HuH-7.5 (cell line): ENCODE data around the gene SLC19A3.
"Not testable (repeated sequence)": the region's sequence is repeated elsewhere in the genome, so short reads cannot be mapped to it uniquely, and the experiment has no call there.

Experiments
- DNase-seq: peaks from one replicate; pipeline ENCODE4 v3.0.0; 2011; ENCODE audit warnings: low spot score

Gene SLC19A3

DNA sequence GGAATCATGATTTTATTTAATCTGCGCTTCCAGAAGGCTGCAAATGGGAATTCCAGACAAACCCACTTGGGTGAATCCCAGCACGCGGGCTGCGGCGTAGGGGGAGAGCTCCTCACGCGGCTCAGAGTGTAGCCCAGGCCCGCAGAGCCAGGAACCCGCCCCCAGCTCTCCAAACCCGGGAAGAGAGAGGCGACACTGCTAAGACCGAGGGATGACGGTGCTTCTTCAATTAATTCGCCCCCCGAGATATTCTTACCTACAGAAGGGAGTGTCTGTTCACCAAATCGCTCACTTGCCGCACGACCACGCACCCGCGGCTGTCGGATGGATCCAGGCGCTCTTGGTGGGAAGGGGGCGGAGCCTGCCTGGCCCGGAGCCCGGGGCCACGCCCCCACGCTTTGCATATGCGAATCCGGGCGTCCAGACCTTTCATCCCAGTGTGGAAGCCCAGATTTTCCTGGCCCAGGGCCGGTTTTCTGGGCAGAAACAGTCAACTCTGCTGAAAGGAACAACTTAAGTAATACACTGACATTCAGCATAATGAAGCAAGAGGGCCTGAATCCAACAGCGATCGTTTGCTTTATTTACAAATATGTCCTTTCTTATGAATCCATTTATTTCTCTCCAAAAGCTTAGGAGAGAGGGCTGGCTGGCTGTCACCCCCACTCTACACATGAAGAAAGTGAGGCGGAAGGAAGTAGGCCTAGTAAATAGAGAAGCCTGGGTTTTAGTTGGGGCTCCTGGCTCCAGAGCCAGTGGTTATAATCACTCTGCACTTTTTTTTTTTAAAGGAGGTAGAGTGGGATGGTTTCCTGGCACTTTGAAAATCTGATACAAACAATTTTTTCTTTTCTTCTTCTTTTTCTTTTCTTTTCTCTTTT lies at the start of gene SLC19A3:
Gene SLC19A3, minus strand, starts transcription at position 342 of the 881 bp plus-strand sequence. CDS start 15,710 bp downstream, outside the sequence.
- peak; percentile 79 for DNase-seq

DNA sequence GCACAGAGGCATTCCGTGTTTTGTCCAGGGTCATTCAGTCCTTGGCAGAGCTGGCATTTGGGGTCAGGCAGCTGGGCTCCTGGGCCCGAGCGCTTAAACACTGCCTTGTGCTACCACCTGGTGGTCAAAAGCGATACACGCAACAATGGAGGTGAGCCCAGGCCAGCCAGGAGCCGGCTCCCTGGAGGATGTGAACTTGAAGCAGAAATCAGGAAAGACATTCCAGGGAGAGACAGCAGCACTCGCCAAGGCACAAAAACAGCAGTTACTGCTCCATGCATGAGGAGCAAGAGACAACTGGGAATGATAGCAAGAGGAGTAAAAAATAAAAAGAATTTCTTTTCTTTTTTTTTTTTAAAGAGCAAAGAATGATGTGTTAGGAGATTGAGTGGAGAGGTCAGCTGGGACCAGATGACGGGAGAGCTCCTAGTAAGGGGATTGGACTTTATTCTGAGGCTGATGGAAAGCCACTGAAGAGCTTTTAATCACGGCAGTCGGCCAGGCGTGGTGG lies 48.6 kb upstream of the SLC19A3 start:
- DNase-seq, result peak; percentile 88

DNA sequence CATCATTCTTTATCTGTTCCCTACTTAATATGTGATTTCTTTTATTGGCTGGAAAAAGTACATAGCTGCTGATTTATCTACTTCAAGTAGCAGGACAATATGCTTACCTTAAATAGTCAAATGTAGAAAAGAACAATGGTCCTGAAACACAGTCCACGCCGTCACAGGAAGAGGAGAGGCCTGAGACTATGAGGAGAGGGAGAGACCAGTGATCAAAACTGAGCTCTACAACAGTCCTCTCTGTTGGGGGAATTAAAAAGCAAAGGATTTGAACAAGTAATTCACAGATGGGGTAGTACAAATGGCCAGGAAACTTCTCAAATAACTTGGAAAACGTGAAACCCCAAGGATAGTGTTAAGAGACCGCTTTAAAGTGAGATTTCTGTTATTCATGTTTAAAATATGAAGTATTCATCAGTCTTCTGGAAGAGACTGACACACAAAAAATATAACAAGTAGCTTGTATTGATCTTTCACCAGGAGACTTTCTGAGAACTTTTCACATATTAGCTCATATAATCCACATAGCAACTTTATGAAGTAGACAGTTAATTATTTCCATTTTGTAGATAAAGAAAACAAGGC lies 48.1 kb upstream of the SLC19A3 start:
- no peak for DNase-seq

DNA sequence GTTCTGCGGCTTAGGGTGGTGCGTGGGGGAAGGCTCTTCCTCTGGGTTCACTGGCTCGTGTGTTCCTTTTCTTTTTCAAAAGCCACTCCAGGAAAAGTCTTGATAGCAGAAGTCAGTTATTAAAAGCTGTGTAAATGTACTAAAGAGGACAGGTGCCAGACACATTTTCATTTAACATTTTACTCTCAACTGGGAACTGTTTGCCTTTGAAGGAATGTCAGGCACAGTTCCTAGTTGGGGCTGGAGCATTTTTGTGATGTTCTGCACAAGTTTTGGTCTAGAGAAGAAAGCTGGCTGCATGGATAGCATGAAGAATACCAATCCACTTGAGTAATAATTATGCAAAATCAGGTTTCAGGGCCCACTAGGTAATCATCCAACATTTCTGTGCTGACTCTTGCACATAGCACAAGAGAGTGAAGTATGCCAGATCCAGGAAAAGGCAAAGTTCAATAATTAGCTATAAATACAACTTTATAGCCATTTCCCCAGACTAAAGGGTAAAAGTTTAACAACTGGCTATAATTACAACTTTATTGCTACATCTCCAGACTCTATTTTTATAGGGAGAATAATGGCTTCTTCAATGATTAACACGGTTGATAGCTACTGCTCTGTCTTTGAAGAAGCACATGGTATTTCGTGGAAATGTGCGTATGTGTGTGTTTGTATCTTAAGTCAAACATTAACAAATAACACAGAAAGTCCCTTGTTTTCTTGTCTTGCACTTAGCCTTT lies 44.1 kb upstream of the SLC19A3 start:
- DNase-seq, result no peak

DNA sequence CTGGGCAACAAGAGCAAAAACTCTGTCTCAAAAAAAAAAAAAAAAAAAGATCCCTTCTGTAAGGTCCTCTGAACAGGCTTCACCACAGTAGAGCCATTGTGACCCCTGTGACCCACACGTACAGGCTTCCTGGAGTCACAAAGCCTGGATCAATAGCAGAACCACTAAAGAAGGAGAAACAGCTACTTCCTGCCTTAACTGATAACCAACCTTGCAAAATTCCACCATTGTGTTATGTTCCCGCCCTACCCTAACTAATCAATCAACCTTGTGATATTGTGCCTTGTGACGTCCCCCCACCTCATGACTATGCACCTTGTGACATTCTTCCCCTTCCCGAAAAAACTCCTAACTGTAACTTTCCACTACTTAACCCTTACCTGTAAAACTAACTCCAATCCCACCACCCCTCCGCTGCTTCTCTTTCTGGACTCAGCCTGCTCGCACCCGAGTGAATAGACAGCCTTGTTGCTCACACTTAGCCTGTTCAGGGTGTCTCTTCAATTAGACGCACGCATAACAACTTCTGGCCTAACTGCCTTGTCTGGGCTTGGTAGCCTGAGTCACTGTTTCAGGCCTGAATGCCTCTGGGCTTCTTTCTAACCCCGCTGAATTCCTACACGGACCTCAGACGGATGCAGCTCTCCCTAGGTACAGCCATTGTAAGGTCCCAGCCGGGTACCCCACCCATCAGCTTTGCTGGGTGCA lies 41.7 kb upstream of the SLC19A3 start:
- no peak for DNase-seq

DNA sequence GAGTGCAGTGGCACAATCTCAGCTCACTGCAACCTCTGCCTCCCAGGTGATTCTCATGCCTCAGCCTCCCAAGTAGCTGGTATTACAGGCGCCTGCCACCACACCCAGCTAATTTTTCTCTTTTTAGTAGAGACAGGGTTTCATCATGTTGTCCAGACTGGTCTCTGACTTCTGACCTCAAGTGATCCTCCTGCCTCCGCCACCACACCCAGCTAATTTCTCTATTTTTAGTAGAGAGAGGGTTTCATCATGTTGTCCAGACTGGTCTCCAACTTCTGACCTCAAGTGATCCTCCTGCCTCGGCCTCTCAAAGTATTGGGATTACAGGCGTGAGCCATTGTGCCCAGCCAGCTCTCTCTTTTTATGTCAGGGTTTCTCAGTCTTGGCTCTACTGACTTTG lies 38.4 kb upstream of the SLC19A3 start:
- DNase-seq, result not testable (repeated sequence)

DNA sequence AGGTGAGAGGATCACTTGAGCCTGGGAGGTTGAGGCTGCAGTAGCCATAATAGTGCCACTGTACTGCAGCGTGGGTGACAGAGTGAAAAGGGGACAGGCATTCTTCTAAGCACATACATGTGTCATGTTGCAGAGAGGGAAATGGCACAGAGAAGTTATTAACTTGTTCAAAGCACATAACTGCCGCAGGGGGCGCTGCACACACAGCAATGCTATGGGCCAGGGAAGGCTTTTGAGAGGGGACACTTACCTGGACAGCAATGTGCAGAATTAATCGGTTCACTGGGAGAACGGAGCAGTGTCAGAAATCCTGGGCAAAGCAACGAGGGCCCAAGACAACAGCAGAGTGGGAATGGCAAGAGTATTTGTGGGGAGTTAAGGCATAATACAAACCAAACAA lies 30.3 kb upstream of the SLC19A3 start:
- DNase-seq, result no peak

DNA sequence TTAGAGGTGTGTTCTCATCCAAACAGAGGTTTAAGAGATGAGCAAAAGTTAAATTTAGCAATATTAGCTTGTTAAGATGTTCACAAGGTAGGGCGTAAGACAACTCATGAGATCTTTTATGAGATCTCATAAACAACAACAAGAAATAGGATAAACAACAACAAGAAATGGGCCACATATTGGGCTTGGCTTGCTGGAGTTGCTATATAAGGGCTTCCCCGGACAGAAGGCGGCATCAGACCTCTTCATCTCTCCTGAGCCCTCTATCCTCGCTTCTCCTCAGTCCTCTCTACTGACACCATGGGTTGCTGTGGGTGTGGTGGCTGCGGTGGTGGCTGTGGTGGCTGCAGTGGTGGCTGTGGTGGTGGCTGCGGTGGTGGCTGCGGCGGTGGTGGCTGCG lies 27.8 kb upstream of the SLC19A3 start, which contains the start of gene SCYGR8:
Gene SCYGR8, plus strand, starts transcription at position 301 of the 400 bp plus-strand sequence. Its CDS starts 0 bp downstream, at position 301.
- no peak for DNase-seq

DNA sequence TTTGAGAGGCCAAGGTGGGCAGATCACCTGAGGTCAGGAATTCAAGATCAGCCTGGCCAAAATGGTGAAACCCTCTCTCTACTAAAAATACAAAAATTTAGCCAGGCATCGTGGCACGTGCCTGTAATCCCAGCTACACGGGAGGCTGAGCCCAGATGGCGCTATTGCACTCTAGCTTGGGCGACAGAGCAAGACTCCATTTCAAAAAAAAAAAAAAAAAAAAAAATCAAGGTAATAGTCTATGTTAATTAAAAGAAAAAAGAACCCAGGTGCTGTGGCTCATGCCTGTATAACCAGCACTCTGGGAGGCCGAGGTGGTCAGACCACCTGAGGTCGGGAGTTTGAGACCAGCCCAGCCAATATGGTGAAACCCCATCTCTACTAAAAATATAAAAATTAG lies 22.9 kb upstream of the SLC19A3 start:
- not testable (repeated sequence) for DNase-seq

DNA sequence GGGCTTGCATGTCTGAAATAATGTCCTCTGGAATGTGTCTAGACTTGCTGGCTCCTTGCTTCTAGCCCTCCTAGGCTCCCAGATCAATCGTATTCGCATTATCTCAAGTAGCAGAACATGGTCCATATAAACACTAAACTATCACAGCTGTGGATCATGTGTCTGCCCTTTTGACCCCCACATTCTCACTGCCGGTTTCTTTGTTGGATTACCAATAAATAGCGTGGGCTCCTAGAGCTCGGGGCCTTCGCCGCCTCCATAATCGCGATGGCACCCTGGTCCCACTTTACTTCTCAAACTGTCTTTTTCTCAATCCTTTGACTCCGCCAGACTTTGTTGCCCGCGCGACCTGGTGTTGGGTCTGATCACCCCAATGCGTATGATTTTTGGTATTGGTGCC lies 21.5 kb upstream of the SLC19A3 start:
- DNase-seq, result no peak

DNA sequence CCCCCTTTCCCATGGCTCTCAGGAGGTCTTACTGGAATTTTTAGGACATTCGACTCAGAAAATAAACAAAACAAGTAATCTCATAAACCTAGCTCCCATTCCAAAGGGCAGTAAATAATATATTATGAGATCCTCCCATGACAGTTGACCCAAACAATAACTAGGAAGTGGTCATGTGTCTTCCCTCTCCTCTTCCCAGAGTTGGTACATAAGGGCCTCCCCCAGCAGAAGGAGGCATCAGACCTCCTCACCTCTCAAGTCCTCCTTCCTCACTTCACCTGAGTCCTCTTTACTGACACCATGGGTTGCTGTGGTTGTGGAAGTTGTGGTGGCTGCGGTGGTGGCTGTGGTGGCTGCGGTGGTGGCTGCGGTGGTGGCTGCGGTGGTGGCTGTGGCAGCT lies 10.2 kb upstream of the SLC19A3 start, which contains the start of gene SCYGR7:
Gene SCYGR7, plus strand, starts transcription at position 301 of the 400 bp plus-strand sequence. Its CDS starts 0 bp downstream, at position 301.
- no peak for DNase-seq

DNA sequence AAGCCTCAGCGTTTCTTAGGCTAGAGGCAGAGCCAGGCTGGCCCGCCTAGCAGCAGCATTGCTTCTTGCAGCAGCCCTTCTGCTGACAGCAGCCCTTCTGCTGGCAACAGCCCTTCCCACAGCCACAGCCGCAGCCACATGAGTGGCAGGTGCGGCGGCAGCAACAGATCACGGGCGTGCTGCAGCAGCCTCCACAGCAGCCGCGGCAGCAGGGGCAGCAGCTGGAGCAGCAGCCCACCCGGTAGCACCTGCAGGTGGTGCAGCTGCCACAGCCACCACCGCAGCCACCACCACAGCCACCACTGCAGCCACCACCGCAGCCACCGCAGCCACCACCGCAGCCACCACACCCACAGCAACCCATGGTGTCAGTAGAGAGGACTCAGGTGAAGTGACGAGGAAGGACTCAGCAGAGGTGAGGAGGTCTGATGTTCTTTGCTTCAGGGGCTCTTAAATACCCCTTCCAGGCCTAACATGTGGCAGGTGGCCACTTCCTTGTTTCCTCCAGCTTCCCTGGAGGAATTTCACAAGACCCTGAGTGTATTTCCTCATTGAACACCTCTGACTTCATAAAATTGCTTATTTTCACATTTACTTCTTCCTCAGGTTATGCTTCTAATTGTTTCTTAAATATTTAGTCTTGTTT lies 6.7 kb upstream of the SLC19A3 start, which contains the start of gene SCYGR6:
Gene SCYGR6, minus strand, starts transcription at position 364 of the 646 bp plus-strand sequence. Its CDS starts 0 bp downstream, at position 364.
- DNase-seq, result no peak

DNA sequence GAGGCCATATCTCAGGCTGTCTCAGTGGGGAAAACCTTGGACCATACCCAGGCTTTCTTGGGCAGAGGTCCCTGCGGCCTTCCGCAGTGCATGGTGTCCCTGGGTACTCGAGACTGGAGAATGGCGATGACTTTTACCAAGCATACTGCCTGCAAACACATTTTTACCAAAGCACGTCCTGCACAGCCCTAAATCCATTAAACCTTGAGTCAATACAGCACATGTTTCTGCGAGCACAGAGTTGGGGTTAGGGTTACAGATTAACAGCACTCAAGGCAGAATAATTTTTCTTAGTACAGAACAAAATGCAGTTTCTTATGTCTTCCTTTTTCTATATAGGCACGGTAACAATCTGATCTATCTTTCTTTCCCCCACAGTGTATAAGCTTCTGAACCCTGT lies 5.0 kb upstream of the SLC19A3 start:
- DNase-seq, result not testable (repeated sequence)

DNA sequence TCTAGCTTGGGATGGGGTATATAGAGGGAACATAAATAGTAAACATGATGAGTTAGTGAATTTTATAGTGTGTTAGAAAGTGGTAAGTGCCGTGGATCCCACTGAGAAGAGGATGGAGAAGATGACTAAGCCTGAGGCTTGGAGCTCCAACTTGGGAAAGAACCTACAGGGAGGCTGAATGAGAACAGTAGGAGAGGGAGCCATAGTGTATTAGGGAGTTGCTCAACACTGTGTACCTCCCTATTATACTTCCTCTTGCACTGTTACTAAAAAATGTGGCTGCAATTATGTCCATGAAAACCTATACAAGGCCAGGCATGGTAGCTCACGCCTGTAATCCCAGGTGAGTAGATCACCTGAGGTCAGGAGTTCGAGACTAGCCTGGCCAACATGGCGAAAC lies 2.9 kb upstream of the SLC19A3 start:
- DNase-seq, result no peak

DNA sequence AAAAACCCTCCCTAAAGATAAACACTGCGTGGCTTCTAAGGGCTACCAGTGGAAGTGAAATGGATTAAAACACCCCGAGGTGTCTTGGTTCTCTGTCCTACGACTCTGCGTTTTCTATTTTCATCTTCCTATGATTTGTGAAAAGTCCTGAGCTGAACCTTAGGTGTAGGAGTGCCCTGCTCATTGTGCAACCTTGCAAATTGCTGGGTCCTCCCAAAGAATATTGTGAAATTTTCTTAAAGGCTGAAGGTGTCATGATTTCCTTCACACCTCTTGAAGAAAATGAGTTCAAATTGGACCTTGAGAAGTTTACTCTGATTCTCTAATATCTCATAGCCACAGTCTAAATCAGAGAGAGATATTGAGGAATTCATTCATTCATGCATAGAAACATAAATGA lies 1.8 kb upstream of the SLC19A3 start:
- no peak for DNase-seq

DNA sequence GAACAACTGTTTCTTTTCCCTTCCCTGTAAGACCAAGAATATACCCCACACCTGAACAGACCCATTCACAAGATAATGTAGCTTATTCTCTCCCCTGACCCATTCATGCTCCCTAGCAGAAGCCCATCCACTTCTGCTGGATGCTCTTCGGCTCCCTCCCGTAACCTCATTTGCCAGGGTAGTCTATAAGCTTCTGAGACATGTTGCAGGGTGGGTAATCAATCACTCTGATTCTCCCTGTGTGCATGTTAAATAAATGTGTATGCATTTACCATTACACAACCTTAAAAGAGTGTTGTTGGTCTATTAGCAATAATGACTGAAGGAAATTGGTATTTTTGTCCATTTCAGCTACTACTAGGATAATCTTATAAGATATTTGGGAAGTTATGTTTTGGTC lies 1.3 kb downstream of the SLC19A3 start:
- DNase-seq, result no peak

DNA sequence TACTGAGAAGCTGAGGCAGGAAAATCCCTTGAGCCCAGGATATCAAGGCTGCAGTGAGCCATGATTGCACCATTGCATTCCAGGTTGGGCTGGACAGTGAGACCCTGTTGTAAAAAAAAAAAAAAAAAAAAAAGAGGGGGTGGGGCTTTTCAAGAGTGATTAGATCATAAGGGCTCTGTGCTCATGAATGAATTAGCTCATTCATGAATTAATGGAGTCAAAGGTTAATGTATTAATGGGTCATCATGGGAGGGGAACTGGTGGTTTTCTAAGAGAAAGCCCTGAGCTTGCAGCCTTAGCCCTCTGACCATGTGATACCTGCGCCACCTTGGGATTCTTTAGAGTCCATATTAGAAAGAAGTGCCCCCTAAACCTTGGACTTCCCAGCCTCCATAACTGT lies 4.5 kb downstream of the SLC19A3 start:
- no peak for DNase-seq

DNA sequence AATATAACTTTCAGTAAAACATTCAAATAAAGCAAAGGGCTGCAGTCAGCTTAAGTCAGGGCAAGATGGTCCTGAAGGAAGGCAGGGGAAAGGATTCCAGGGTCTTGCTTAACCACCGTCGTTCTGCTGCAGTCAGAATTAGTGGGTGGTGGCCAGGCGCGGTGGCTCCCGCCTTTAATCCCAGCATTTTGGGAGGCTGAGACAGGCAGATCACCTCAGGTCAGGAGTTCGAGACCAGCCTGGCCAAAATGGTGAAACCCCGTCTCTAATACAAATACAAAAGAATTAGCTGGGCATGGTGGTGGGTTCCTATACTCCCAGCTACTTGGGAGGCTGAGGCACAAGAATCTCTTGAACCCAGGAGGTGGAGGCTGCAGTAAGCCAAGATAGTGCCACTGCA lies 6.8 kb downstream of the SLC19A3 start:
- no peak for DNase-seq

DNA sequence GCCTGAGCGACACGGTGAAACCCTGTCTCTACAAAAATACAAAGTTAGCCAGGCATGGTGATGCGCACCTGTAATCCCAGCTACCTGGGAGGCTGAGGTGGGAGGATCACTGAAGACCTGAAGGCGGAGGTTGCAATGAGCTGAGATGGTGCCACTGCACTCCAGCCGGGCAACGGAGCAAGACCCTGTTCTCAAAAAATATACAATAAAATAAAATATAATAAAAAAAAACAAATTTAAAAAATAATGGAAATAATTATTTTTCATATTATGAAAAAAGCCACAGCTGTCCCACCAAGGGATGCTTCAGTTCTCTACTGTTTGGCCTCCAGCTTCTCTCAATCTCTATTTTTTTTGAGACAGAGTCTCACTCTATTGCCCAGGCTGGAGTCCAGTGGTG lies 10.4 kb downstream of the SLC19A3 start:
- no peak for DNase-seq

DNA sequence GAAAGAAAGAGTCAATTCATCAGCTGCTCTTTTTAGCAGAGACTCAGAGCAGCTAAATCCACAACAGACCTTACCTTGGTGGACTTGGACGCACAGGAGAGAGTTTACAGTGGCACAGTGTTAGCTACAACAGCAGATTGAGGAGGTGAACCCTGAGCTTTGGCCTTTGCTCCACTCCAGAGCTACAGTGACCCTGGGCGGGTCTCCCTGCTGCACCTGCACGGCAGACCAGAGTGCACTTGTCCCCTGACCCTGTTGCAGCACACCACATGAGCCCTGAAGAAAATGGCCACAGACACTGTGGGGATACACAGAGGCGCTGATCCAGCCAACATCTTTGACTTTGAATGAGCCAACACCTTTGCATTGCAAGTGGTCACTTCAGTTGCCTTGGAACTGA lies 11.0 kb downstream of the SLC19A3 start:
- DNase-seq, result no peak

DNA sequence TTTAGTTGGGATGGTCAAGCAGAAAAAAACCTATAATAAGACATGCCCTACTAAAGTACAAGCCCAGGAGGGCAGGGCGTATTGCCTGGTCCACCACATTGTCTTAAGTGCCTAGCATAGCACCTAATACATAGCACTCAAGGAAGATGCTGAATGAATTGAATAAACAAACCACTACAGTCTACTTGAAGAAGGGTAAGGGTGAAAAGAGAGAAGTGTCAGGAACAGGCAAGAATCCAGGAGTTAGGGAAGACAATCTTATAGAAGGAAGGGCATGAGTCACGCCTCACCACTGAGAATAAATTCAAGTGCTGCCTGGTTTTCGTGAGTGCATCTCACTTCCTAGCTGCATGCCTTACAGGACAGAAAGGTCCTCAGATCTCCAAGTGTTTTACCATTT lies 13.9 kb downstream of the SLC19A3 start:
- no peak for DNase-seq
